Upper lobe of left lung (tissue), 4 donors: ENCODE data around the gene APLF.

Source experiments
- POLR2A ChIP-seq, 4 donors: fragments of 450-650 bp; IDR thresholded peaks; one replicate each; pipeline ENCODE4 v1.5.1; 2016 to 2017; ENCODE audit warnings: antibody characterized with exemption in 4 of 4, mild to moderate bottlenecking in 2 of 4
- POLR2AphosphoS5 ChIP-seq, 2 donors: sonication (generic); formaldehyde crosslinking; IDR thresholded peaks; one replicate each; pipeline ENCODE4 v1.5.1; 2017; ENCODE audit warnings: antibody characterized with exemption in 2 of 2

- no peak for TF ChIP-seq POLR2A (IDR thresholded peaks at IDR 0.05)
- TF ChIP-seq POLR2AphosphoS5 (IDR thresholded peaks at IDR 0.05) = no peak
Observed at GRCh38 chr2:68454719-68455118, 12.7 kb upstream of the APLF start.
